Neural crest cell (in vitro differentiated cells): ENCODE data around the gene CYP11A1. TPM values are rescaled to one million over a fixed set of nuclear protein-coding genes. Genes with fewer than 3 reads are reported as not detected.

ENCODE experiments used
- DNase-seq: peaks from one replicate; pipeline ENCODE4 v3.0.0; 2021; ENCODE audit warnings: low read depth, mixed read lengths, low spot score
- H3K27ac Mint-ChIP-seq: one replicate; pipeline ENCODE4 v1.8.0; 2021; ENCODE audit warnings: mild to moderate bottlenecking, mixed read lengths; ENCODE audit not compliant: unreplicated experiment
- H3K27me3 Mint-ChIP-seq: 2 replicates; pipeline ENCODE4 v1.8.0; 2021; ENCODE audit warnings: low read depth, mild to moderate bottlenecking, mixed read lengths
- H3K36me3 Mint-ChIP-seq: 2 replicates; pipeline ENCODE4 v1.8.0; 2021; ENCODE audit warnings: low read depth, mild to moderate bottlenecking, mixed read lengths
- H3K4me1 Mint-ChIP-seq: 2 replicates; pipeline ENCODE4 v1.8.0; 2021; ENCODE audit warnings: mixed read lengths
- H3K4me3 Mint-ChIP-seq: one replicate; pipeline ENCODE4 v1.8.0; 2021; ENCODE audit warnings: mild to moderate bottlenecking, mixed read lengths
- H3K9me3 Mint-ChIP-seq: 2 replicates; pipeline ENCODE4 v1.8.0; 2021; ENCODE audit warnings: mixed read lengths
- CTCF ChIP-seq: fragments of 200-600 bp; sonication (generic); conservative IDR thresholded peaks from 2 replicates; pipeline ENCODE4 v1.5.0; 2021; ENCODE audit warnings: antibody characterized with exemption, mild to moderate bottlenecking
- total RNA-seq: library from RNA; stranded (reverse); gene quantifications from 2 replicates; pipeline ENCODE4 v1.2.1, GENCODE V29; 2021

Gene CYP11A1
- total RNA-seq, 1 donor from 2014 or later = 0.77 TPM

GRCh38 chr15:74297887-74298286, 69.6 kb downstream of the CYP11A1 start:
- Mint-ChIP-seq H3K4me3 (no peak overlapping the region), H3K27ac (no peak overlapping the region), H3K9me3 (no peaks in the 10 kb centered on the region), H3K36me3 (no peaks in the 10 kb centered on the region), H3K27me3 (peaks cover 28% of the 10 kb centered on the region), H3K4me1 (peaks cover 36% of the 10 kb centered on the region)
- DNase-seq = no peak
- no peak for TF ChIP-seq CTCF

- Mint-ChIP-seq H3K36me3 (no peaks in the 10 kb centered on the region), H3K4me1 (peaks cover 24% of the 10 kb centered on the region), H3K4me3 (no peak overlapping the region), H3K27ac (no peak overlapping the region), H3K9me3 (no peaks in the 10 kb centered on the region), H3K27me3 (peaks cover 20% of the 10 kb centered on the region)
- TF ChIP-seq CTCF = no peak
- no peak for DNase-seq
Observed at GRCh38 chr15:74295800-74296199, 71.6 kb downstream of the CYP11A1 start.

GRCh38 chr15:74294010-74294409, 73.4 kb downstream of the CYP11A1 start:
- Mint-ChIP-seq H3K27me3 (peaks cover 11% of the 10 kb centered on the region), H3K9me3 (no peaks in the 10 kb centered on the region), H3K4me3 (no peak overlapping the region), H3K27ac (no peak overlapping the region), H3K36me3 (no peaks in the 10 kb centered on the region), H3K4me1 (peaks cover 17% of the 10 kb centered on the region)
- no peak for TF ChIP-seq CTCF
- no peak for DNase-seq

- TF ChIP-seq CTCF = no peak
- no peaks in the 10 kb centered on the region for H3K9me3 Mint-ChIP-seq
- H3K4me3 Mint-ChIP-seq = no peak overlapping the region
- no peaks in the 10 kb centered on the region for H3K36me3 Mint-ChIP-seq
- no peak overlapping the region for H3K27ac Mint-ChIP-seq
- DNase-seq = no peak
- peaks cover 11% of the 10 kb centered on the region for H3K27me3 Mint-ChIP-seq
- peaks cover 19% of the 10 kb centered on the region for H3K4me1 Mint-ChIP-seq
Observed at GRCh38 chr15:74293021-74293810, 74.2 kb downstream of the CYP11A1 start.

- no peak overlapping the region for H3K4me3 Mint-ChIP-seq
- peaks cover 19% of the 10 kb centered on the region for H3K4me1 Mint-ChIP-seq
- TF ChIP-seq CTCF = no peak
- no peaks in the 10 kb centered on the region for H3K9me3 Mint-ChIP-seq
- H3K36me3 Mint-ChIP-seq = no peaks in the 10 kb centered on the region
- H3K27me3 Mint-ChIP-seq = peaks cover 8% of the 10 kb centered on the region
- no peak overlapping the region for H3K27ac Mint-ChIP-seq
- peak; percentile 98 for DNase-seq
Observed at GRCh38 chr15:74291101-74292071, 76.1 kb downstream of the CYP11A1 start.
